Activated CD4-positive, alpha-beta T cell treated with anti-CD3 and anti-CD28 coated beads, Interleukin-2, amount 10 ng/mL, durations not matched to agents 24 days and 14 days (primary cell): Measurements from ENCODE around the gene PLCL1. TPM values are rescaled to one million over a fixed set of nuclear protein-coding genes. Genes with fewer than 3 reads are reported as not detected.

ENCODE experiments used
- DNase-seq: peaks from one replicate; pipeline ENCODE4 v3.0.0; 2022
- H3K27ac Mint-ChIP-seq: one replicate; pipeline ENCODE4 v1.8.0; 2022; ENCODE audit warnings: mild to moderate bottlenecking, mixed read lengths
- H3K27me3 Mint-ChIP-seq: one replicate; pipeline ENCODE4 v1.8.0; 2022; ENCODE audit warnings: mixed read lengths
- H3K36me3 Mint-ChIP-seq: one replicate; pipeline ENCODE4 v1.8.0; 2022; ENCODE audit warnings: low read depth, mild to moderate bottlenecking, mixed read lengths
- H3K4me1 Mint-ChIP-seq: one replicate; pipeline ENCODE4 v1.8.0; 2021; ENCODE audit warnings: mixed read lengths
- H3K4me3 Mint-ChIP-seq: one replicate; pipeline ENCODE4 v1.8.0; 2022; ENCODE audit warnings: mild to moderate bottlenecking, moderate library complexity, mixed read lengths
- H3K9me3 Mint-ChIP-seq: one replicate; pipeline ENCODE4 v1.8.0; 2021; ENCODE audit warnings: mixed read lengths
- intact Hi-C: fragments of 100-400 bp; cut with micrococcal nuclease; formaldehyde crosslinking; loops from one replicate; pipeline ENCODE4 v1.15.1; 2023
- total RNA-seq: library from RNA; stranded (reverse); gene quantifications from 2 replicates; pipeline ENCODE4 v1.2.3, GENCODE V29; 2022

Gene PLCL1
- total RNA-seq, 1 donor from 2014 or later = 0.63 TPM

GRCh38 chr2:197937814-197938213 is 133.4 kb downstream of the PLCL1 start:
- no peaks in the 10 kb centered on the region for H3K36me3 Mint-ChIP-seq
- H3K27me3 Mint-ChIP-seq = peaks cover 3% of the 10 kb centered on the region
- no peak for DNase-seq
- no peak overlapping the region for H3K4me3 Mint-ChIP-seq
- no peak overlapping the region for H3K27ac Mint-ChIP-seq
- H3K9me3 Mint-ChIP-seq = no peaks in the 10 kb centered on the region
- intact Hi-C loops = no loop called here
- peaks cover 14% of the 10 kb centered on the region for H3K4me1 Mint-ChIP-seq

DNA sequence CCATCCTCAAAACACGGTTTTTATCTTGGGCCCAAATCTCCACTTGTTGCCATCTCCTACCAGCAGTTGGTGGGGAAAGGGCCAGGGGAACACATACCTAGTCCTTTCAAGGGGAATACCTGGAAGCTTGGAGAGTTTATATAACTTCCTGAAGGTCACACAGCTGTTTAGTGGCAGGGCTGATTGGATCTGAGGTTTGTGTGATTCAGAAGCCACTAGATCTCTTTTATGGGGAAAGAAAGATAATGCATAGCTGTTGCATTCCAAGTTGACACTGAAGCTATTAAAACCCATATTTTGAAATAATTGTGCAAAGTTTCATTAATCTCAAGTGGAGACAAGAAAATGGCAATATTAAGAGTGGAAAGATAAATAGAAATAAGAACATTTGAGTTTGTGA is 134.2 kb downstream of the PLCL1 start:
- Mint-ChIP-seq H3K27me3 (peaks cover 3% of the 10 kb centered on the region), H3K4me3 (no peak overlapping the region), H3K9me3 (no peaks in the 10 kb centered on the region), H3K36me3 (no peaks in the 10 kb centered on the region), H3K27ac (no peak overlapping the region), H3K4me1 (peaks cover 15% of the 10 kb centered on the region)
- intact Hi-C loops = no loop called here
- no peak for DNase-seq

GRCh38 chr2:197939787-197940186 is 135.4 kb downstream of the PLCL1 start:
- Mint-ChIP-seq H3K36me3 (no peaks in the 10 kb centered on the region), H3K4me1 (peaks cover 22% of the 10 kb centered on the region), H3K27ac (no peak overlapping the region), H3K9me3 (peaks cover 3% of the 10 kb centered on the region), H3K4me3 (no peak overlapping the region), H3K27me3 (peaks cover 3% of the 10 kb centered on the region)
- DNase-seq = no peak
- intact Hi-C loops = no loop called here

DNA sequence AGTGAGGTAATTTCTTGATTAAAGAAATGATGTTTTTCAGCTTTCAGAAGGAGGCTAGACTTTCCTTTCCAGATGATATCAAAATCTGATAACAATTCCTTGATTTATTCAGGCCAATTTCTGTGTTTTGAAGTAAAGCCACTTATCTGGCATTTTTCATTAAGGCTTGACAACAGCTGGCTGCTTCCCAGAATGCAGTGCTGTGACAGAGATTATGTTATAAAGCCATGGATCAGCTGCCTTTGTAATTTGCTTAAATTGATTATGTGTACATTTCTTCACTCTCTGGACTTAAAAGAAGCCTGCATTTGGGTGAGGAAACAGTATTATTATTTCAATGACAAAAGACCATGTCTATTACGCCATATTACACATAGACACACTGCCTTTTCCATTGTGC is 136.0 kb downstream of the PLCL1 start:
- Mint-ChIP-seq H3K27me3 (peaks cover 3% of the 10 kb centered on the region), H3K27ac (no peak overlapping the region), H3K4me1 (peaks cover 17% of the 10 kb centered on the region), H3K36me3 (no peaks in the 10 kb centered on the region), H3K4me3 (no peak overlapping the region), H3K9me3 (peaks cover 3% of the 10 kb centered on the region)
- no peak for DNase-seq
- intact Hi-C loops = no loop called here

DNA sequence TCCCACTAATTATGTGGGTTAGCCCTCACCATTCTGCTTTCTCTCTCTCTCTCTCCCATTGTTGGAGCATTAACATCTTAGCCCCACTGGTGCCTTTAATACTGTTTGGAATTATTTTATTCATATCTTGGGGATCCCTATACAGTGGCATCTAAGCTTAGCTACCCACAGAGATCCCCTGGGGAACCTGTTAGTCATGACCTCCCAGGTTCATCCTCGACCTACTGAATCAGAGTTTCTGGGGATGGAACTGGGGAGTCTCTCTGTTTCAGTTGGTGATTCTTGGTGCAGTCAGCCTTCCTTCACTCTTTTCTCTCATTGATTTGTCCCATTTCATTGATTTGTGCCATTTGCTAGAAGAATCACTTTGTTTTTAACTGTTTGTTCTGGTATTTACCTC is 137.3 kb downstream of the PLCL1 start:
- Mint-ChIP-seq H3K36me3 (no peaks in the 10 kb centered on the region), H3K27me3 (peaks cover 2% of the 10 kb centered on the region), H3K9me3 (peaks cover 3% of the 10 kb centered on the region), H3K4me1 (peaks cover 17% of the 10 kb centered on the region), H3K4me3 (no peak overlapping the region), H3K27ac (no peak overlapping the region)
- intact Hi-C loops = no loop called here
- DNase-seq = no peak

GRCh38 chr2:197943731-197944130 is 139.3 kb downstream of the PLCL1 start:
- H3K27me3 Mint-ChIP-seq = peaks cover 4% of the 10 kb centered on the region
- peaks cover 17% of the 10 kb centered on the region for H3K4me1 Mint-ChIP-seq
- no peak for DNase-seq
- H3K9me3 Mint-ChIP-seq = peaks cover 7% of the 10 kb centered on the region
- no peak overlapping the region for H3K27ac Mint-ChIP-seq
- intact Hi-C loops = no loop called here
- H3K4me3 Mint-ChIP-seq = no peak overlapping the region
- no peaks in the 10 kb centered on the region for H3K36me3 Mint-ChIP-seq

- Mint-ChIP-seq H3K27me3 (peaks cover 6% of the 10 kb centered on the region), H3K9me3 (peaks cover 7% of the 10 kb centered on the region), H3K4me1 (peaks cover 17% of the 10 kb centered on the region), H3K36me3 (no peaks in the 10 kb centered on the region), H3K4me3 (no peak overlapping the region), H3K27ac (no peak overlapping the region)
- DNase-seq = no peak
- intact Hi-C loops = no loop called here
Measured at GRCh38 chr2:197944416-197945096, 140.2 kb downstream of the PLCL1 start.

- DNase-seq = no peak
- intact Hi-C loops = no loop called here
- peaks cover 7% of the 10 kb centered on the region for H3K9me3 Mint-ChIP-seq
- H3K4me3 Mint-ChIP-seq = no peak overlapping the region
- no peaks in the 10 kb centered on the region for H3K36me3 Mint-ChIP-seq
- H3K4me1 Mint-ChIP-seq = peaks cover 17% of the 10 kb centered on the region
- peaks cover 6% of the 10 kb centered on the region for H3K27me3 Mint-ChIP-seq
- no peak overlapping the region for H3K27ac Mint-ChIP-seq
Measured at GRCh38 chr2:197946562-197946961, 142.2 kb downstream of the PLCL1 start.

GRCh38 chr2:197947219-197947757 is 142.9 kb downstream of the PLCL1 start:
- no peak overlapping the region for H3K4me3 Mint-ChIP-seq
- H3K36me3 Mint-ChIP-seq = no peaks in the 10 kb centered on the region
- no peak for DNase-seq
- intact Hi-C loops = no loop called here
- peaks cover 14% of the 10 kb centered on the region for H3K4me1 Mint-ChIP-seq
- peaks cover 7% of the 10 kb centered on the region for H3K9me3 Mint-ChIP-seq
- peaks cover 6% of the 10 kb centered on the region for H3K27me3 Mint-ChIP-seq
- no peak overlapping the region for H3K27ac Mint-ChIP-seq

DNA sequence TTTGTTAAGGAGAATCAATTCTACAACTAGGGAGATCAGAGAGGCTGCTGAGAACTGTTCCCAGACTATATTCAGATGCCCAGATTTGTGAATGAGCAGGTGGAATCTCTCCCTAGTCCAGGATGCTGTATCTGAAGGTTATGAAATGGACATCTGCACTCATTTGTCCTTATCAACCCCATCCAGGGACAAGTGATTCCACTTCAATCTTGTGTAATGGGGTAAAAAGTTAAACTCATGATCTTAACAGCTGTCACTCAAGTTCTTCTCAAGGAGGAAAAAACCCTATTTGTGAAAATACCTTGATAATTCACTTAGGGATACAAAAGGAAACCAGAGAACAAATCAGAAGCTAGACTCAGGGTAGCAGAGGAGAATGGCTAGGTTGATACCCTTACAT is 144.8 kb downstream of the PLCL1 start:
- Mint-ChIP-seq H3K9me3 (peaks cover 4% of the 10 kb centered on the region), H3K27ac (no peak overlapping the region), H3K4me1 (peaks cover 10% of the 10 kb centered on the region), H3K4me3 (no peak overlapping the region), H3K27me3 (peaks cover 6% of the 10 kb centered on the region), H3K36me3 (no peaks in the 10 kb centered on the region)
- no peak for DNase-seq
- intact Hi-C loops = no loop called here

DNA sequence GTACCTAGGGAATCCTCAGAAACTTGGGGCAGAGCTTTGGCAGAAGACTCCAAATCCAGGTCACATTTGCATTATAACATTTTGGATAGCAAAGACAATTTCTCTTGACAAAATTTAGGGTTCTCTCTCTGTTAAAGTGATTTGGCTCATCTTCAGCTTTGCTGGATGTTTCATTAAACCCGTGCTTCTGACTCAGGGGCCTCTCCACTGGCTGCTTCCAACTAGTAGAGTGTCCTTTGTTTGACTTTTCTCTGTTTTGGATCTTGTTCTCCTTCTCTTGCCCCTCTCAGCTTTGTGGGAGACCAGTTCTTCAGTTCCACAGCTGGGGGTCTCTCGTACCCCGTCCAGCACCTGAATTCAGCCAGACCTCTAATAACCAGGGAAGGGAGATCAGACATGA is 145.6 kb downstream of the PLCL1 start:
- Mint-ChIP-seq H3K4me3 (no peak overlapping the region), H3K27ac (no peak overlapping the region), H3K36me3 (no peaks in the 10 kb centered on the region), H3K9me3 (peaks cover 4% of the 10 kb centered on the region), H3K4me1 (peaks cover 8% of the 10 kb centered on the region), H3K27me3 (peaks cover 6% of the 10 kb centered on the region)
- DNase-seq = no peak
- intact Hi-C loops = loop anchor here (5.0 kb wide), 3 partner anchors 92 to 148 kb away; partner anchors contain the start of gene PLCL1

DNA sequence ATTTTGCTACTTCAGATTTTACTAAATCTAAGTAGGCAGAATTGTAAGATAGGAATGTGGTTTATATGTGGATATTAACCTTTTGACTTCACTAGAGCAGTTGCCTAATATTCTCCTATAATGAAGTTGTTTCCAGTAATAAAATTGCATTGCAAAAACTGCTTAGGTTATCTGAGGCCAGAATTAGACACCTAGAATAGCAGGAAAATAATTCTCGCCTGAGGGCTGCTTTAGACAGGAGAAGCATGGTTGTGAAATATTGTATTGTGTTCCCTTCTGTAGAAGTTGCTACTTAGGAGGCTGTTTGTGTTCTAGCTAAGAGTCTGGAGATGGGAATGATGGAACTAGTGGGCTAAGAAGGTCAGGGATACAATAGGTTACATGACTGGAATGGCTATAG is 146.3 kb downstream of the PLCL1 start:
- H3K9me3 Mint-ChIP-seq = peaks cover 4% of the 10 kb centered on the region
- DNase-seq = no peak
- H3K4me1 Mint-ChIP-seq = peaks cover 8% of the 10 kb centered on the region
- peaks cover 6% of the 10 kb centered on the region for H3K27me3 Mint-ChIP-seq
- no peaks in the 10 kb centered on the region for H3K36me3 Mint-ChIP-seq
- H3K4me3 Mint-ChIP-seq = no peak overlapping the region
- H3K27ac Mint-ChIP-seq = no peak overlapping the region
- intact Hi-C loops = loop anchor here (5.0 kb wide), 3 partner anchors 92 to 148 kb away; partner anchors contain the start of gene PLCL1

- Mint-ChIP-seq H3K27ac (no peak overlapping the region), H3K4me3 (no peak overlapping the region), H3K27me3 (peaks cover 5% of the 10 kb centered on the region), H3K4me1 (peaks cover 8% of the 10 kb centered on the region), H3K9me3 (peaks cover 9% of the 10 kb centered on the region), H3K36me3 (no peaks in the 10 kb centered on the region)
- DNase-seq = no peak
- intact Hi-C loops = loop anchor here (2.0 to 5.0 kb wide), 4 partner anchors 52 to 150 kb away; partner anchors contain the start of gene PLCL1
Measured at GRCh38 chr2:197952540-197953202, 148.3 kb downstream of the PLCL1 start.

- intact Hi-C loops = loop anchor here (5.0 kb wide), 3 partner anchors 88 to 152 kb away; partner anchors contain the start of gene PLCL1
- H3K36me3 Mint-ChIP-seq = no peaks in the 10 kb centered on the region
- H3K4me3 Mint-ChIP-seq = no peak overlapping the region
- no peak overlapping the region for H3K27ac Mint-ChIP-seq
- peaks cover 8% of the 10 kb centered on the region for H3K4me1 Mint-ChIP-seq
- peaks cover 6% of the 10 kb centered on the region for H3K9me3 Mint-ChIP-seq
- DNase-seq = no peak
- H3K27me3 Mint-ChIP-seq = peaks cover 2% of the 10 kb centered on the region
Measured at GRCh38 chr2:197954328-197954727, 149.9 kb downstream of the PLCL1 start.
